ENCODE results near the gene MORN1.

The MORN1 gene

GRCh38 chr1:2316451-2316961, 74.8 kb downstream of the MORN1 start:
- Histone ChIP-seq H3F3A (ENCODE audit: insufficient read depth, low read length) (no peaks in the 10 kb centered on the region), H3K9me3 (ENCODE audit: low read length) (no peaks in the 10 kb centered on the region), H3K9ac (ENCODE audit: low read length) (no peak overlapping the region), H2AFZ (ENCODE audit: low read length) (no peak overlapping the region), H3K4me1 (ENCODE audit: insufficient read depth, low read length, severe bottlenecking) (no peaks in the 10 kb centered on the region), H3K4me2 (ENCODE audit: low read length) (no peak overlapping the region), H3K36me3 (ENCODE audit: insufficient read depth, low read length) (no peaks in the 10 kb centered on the region), H3K27ac (ENCODE audit: low read depth, low read length, poor library complexity, severe bottlenecking) (no peak overlapping the region), H3K27me3 (ENCODE audit: insufficient read depth, low read length) (no peaks in the 10 kb centered on the region; the same call in 1 of the 2 replicates), H4K20me1 (ENCODE audit: insufficient read depth, low read length) (no peaks in the 10 kb centered on the region), H3K4me3 (ENCODE audit: low read depth, low read length, poor library complexity, severe bottlenecking) (no peak overlapping the region), H3K79me2 (ENCODE audit: insufficient read depth, low read length) (no peaks in the 10 kb centered on the region), H3K9me2 (ENCODE audit: low read depth, low read length) (no peaks in the 10 kb centered on the region)
- TF ChIP-seq CTCF (IDR thresholded peaks at IDR 0.05; ENCODE audit: low read length) = no peak
- TF ChIP-seq EZH2 (IDR thresholded peaks at IDR 0.05; ENCODE audit: borderline replicate concordance, low read length) = no peak

GRCh38 chr1:2315674-2316450, 75.5 kb downstream of the MORN1 start:
- H3K9me2 ChIP-seq (ENCODE audit: low read depth, low read length) = no peaks in the 10 kb centered on the region
- H3K4me3 ChIP-seq (ENCODE audit: low read depth, low read length, poor library complexity, severe bottlenecking) = no peak overlapping the region
- no peaks in the 10 kb centered on the region; the same call in 1 of the 2 replicates for H3K27me3 ChIP-seq (ENCODE audit: insufficient read depth, low read length)
- no peaks in the 10 kb centered on the region for H3K4me1 ChIP-seq (ENCODE audit: insufficient read depth, low read length, severe bottlenecking)
- no peak for TF ChIP-seq CTCF (IDR thresholded peaks at IDR 0.05; ENCODE audit: low read length)
- TF ChIP-seq EZH2 (IDR thresholded peaks at IDR 0.05; ENCODE audit: borderline replicate concordance, low read length) = no peak
- H3K4me2 ChIP-seq (ENCODE audit: low read length) = no peak overlapping the region
- no peaks in the 10 kb centered on the region for H4K20me1 ChIP-seq (ENCODE audit: insufficient read depth, low read length)
- H3K9me3 ChIP-seq (ENCODE audit: low read length) = no peaks in the 10 kb centered on the region
- H3K79me2 ChIP-seq (ENCODE audit: insufficient read depth, low read length) = no peaks in the 10 kb centered on the region
- H3K27ac ChIP-seq (ENCODE audit: low read depth, low read length, poor library complexity, severe bottlenecking) = no peak overlapping the region
- H3K36me3 ChIP-seq (ENCODE audit: insufficient read depth, low read length) = no peaks in the 10 kb centered on the region
- H3K9ac ChIP-seq (ENCODE audit: low read length) = no peak overlapping the region
- H2AFZ ChIP-seq (ENCODE audit: low read length) = no peak overlapping the region
- no peaks in the 10 kb centered on the region for H3F3A ChIP-seq (ENCODE audit: insufficient read depth, low read length)

GRCh38 chr1:2314803-2315673, 76.3 kb downstream of the MORN1 start:
- H3K79me2 ChIP-seq (ENCODE audit: insufficient read depth, low read length) = no peaks in the 10 kb centered on the region
- no peak overlapping the region for H3K9ac ChIP-seq (ENCODE audit: low read length)
- H3K9me3 ChIP-seq (ENCODE audit: low read length) = no peaks in the 10 kb centered on the region
- H4K20me1 ChIP-seq (ENCODE audit: insufficient read depth, low read length) = no peaks in the 10 kb centered on the region
- no peaks in the 10 kb centered on the region for H3F3A ChIP-seq (ENCODE audit: insufficient read depth, low read length)
- no peak overlapping the region for H3K27ac ChIP-seq (ENCODE audit: low read depth, low read length, poor library complexity, severe bottlenecking)
- H3K9me2 ChIP-seq (ENCODE audit: low read depth, low read length) = no peaks in the 10 kb centered on the region
- H3K27me3 ChIP-seq (ENCODE audit: insufficient read depth, low read length) = no peaks in the 10 kb centered on the region; the same call in 1 of the 2 replicates
- no peaks in the 10 kb centered on the region for H3K4me1 ChIP-seq (ENCODE audit: insufficient read depth, low read length, severe bottlenecking)
- H3K36me3 ChIP-seq (ENCODE audit: insufficient read depth, low read length) = no peaks in the 10 kb centered on the region
- no peak overlapping the region for H2AFZ ChIP-seq (ENCODE audit: low read length)
- H3K4me2 ChIP-seq (ENCODE audit: low read length) = no peak overlapping the region
- TF ChIP-seq EZH2 (IDR thresholded peaks at IDR 0.05; ENCODE audit: borderline replicate concordance, low read length) (no peak), CTCF (IDR thresholded peaks at IDR 0.05; ENCODE audit: low read length) (peak; percentile 41)
- no peak overlapping the region for H3K4me3 ChIP-seq (ENCODE audit: low read depth, low read length, poor library complexity, severe bottlenecking)

Data from OCI-LY1 (cell line).